Measurements from ENCODE around the gene DDX47.
"Not testable (repeated sequence)": the region's sequence is repeated elsewhere in the genome, so short reads cannot be mapped to it uniquely, and the experiment has no call there.

The DDX47 gene

GRCh38 chr12:12868477-12869235 lies 55.5 kb downstream of the DDX47 start:
- H3K4me3 ChIP-seq (ENCODE audit: low read length in 2 of 2): no peak overlapping the region
- no peak overlapping the region for H3K27ac ChIP-seq (ENCODE audit: low read depth in 2 of 2, low read length in 2 of 2)
- no peaks in the 10 kb centered on the region for H3K9me3 ChIP-seq (ENCODE audit: control insufficient read depth in 2 of 2, low read length in 2 of 2)
- H3K9ac ChIP-seq (ENCODE audit: low read depth in 1 of 2, low read length in 2 of 2): no peak overlapping the region
- H3K4me1 ChIP-seq (ENCODE audit: control insufficient read depth in 2 of 2, insufficient read depth in 2 of 2, low read length in 2 of 2): peaks cover 11 to 18% of the 10 kb centered on the region in 2 donors
- H3K36me3 ChIP-seq (ENCODE audit: control insufficient read depth in 2 of 2, insufficient read depth in 2 of 2, low read length in 2 of 2): no peaks in the 10 kb centered on the region
- H3K27me3 ChIP-seq (ENCODE audit: control insufficient read depth in 2 of 2, insufficient read depth in 2 of 2, low read length in 2 of 2): no peaks in the 10 kb centered on the region

- H3K36me3 ChIP-seq (ENCODE audit: control insufficient read depth in 2 of 2, insufficient read depth in 2 of 2, low read length in 2 of 2): no peaks in the 10 kb centered on the region
- peaks cover 11 to 22% of the 10 kb centered on the region in 2 donors for H3K4me1 ChIP-seq (ENCODE audit: control insufficient read depth in 2 of 2, insufficient read depth in 2 of 2, low read length in 2 of 2)
- H3K27me3 ChIP-seq (ENCODE audit: control insufficient read depth in 2 of 2, insufficient read depth in 2 of 2, low read length in 2 of 2): no peaks in the 10 kb centered on the region
- no peak overlapping the region for H3K27ac ChIP-seq (ENCODE audit: low read depth in 2 of 2, low read length in 2 of 2)
- H3K4me3 ChIP-seq (ENCODE audit: low read length in 2 of 2): no peak overlapping the region
- H3K9ac ChIP-seq (ENCODE audit: low read depth in 1 of 2, low read length in 2 of 2): no peak overlapping the region
- H3K9me3 ChIP-seq (ENCODE audit: control insufficient read depth in 2 of 2, low read length in 2 of 2): no peaks in the 10 kb centered on the region
Observed at GRCh38 chr12:12870465-12870864, 57.3 kb downstream of the DDX47 start.

GRCh38 chr12:12871587-12872138 lies 58.5 kb downstream of the DDX47 start:
- Histone ChIP-seq H3K4me3 (ENCODE audit: low read length in 2 of 2) (no peak overlapping the region), H3K9me3 (ENCODE audit: control insufficient read depth in 2 of 2, low read length in 2 of 2) (no peaks in the 10 kb centered on the region), H3K27ac (ENCODE audit: low read depth in 2 of 2, low read length in 2 of 2) (peak overlapping the region; percentile 81 to 86)

GRCh38 chr12:12872139-12872933 lies 59.2 kb downstream of the DDX47 start:
- no peak overlapping the region for H3K4me3 ChIP-seq (ENCODE audit: low read length in 2 of 2)
- H3K4me1 ChIP-seq (ENCODE audit: control insufficient read depth in 2 of 2, insufficient read depth in 2 of 2, low read length in 2 of 2): peaks cover 16 to 28% of the 10 kb centered on the region in 2 donors
- H3K36me3 ChIP-seq (ENCODE audit: control insufficient read depth in 2 of 2, insufficient read depth in 2 of 2, low read length in 2 of 2): no peaks in the 10 kb centered on the region
- H3K9ac ChIP-seq (ENCODE audit: low read depth in 1 of 2, low read length in 2 of 2): peak overlapping the region in 1 of 2 donors; percentile 23
- peak overlapping the region; percentile 81 to 86 for H3K27ac ChIP-seq (ENCODE audit: low read depth in 2 of 2, low read length in 2 of 2)
- no peaks in the 10 kb centered on the region for H3K27me3 ChIP-seq (ENCODE audit: control insufficient read depth in 2 of 2, insufficient read depth in 2 of 2, low read length in 2 of 2)
- H3K9me3 ChIP-seq (ENCODE audit: control insufficient read depth in 2 of 2, low read length in 2 of 2): no peaks in the 10 kb centered on the region

More at GRCh38 chr12:12871587-12872138, 58.5 kb downstream of the DDX47 start:
- H3K4me1 ChIP-seq (ENCODE audit: control insufficient read depth in 2 of 2, insufficient read depth in 2 of 2, low read length in 2 of 2): peaks cover 15 to 27% of the 10 kb centered on the region in 2 donors
- H3K27me3 ChIP-seq (ENCODE audit: control insufficient read depth in 2 of 2, insufficient read depth in 2 of 2, low read length in 2 of 2): no peaks in the 10 kb centered on the region
- no peaks in the 10 kb centered on the region for H3K36me3 ChIP-seq (ENCODE audit: control insufficient read depth in 2 of 2, insufficient read depth in 2 of 2, low read length in 2 of 2)
- H3K9ac ChIP-seq (ENCODE audit: low read depth in 1 of 2, low read length in 2 of 2): peak overlapping the region in 1 of 2 donors; percentile 23

- H3K4me1 ChIP-seq (ENCODE audit: control insufficient read depth in 2 of 2, insufficient read depth in 2 of 2, low read length in 2 of 2): peaks cover 21 to 33% of the 10 kb centered on the region in 2 donors
- no peak overlapping the region for H3K4me3 ChIP-seq (ENCODE audit: low read length in 2 of 2)
- H3K27me3 ChIP-seq (ENCODE audit: control insufficient read depth in 2 of 2, insufficient read depth in 2 of 2, low read length in 2 of 2): no peaks in the 10 kb centered on the region
- H3K9ac ChIP-seq (ENCODE audit: low read depth in 1 of 2, low read length in 2 of 2): peak overlapping the region; percentile 6 to 9
- H3K36me3 ChIP-seq (ENCODE audit: control insufficient read depth in 2 of 2, insufficient read depth in 2 of 2, low read length in 2 of 2): no peaks in the 10 kb centered on the region
- H3K9me3 ChIP-seq (ENCODE audit: control insufficient read depth in 2 of 2, low read length in 2 of 2): no peaks in the 10 kb centered on the region
- H3K27ac ChIP-seq (ENCODE audit: low read depth in 2 of 2, low read length in 2 of 2): peak overlapping the region; percentile 70 to 86
Observed at GRCh38 chr12:12872934-12873275, 59.8 kb downstream of the DDX47 start.

GRCh38 chr12:12874029-12874428 lies 60.9 kb downstream of the DDX47 start:
- Histone ChIP-seq H3K4me3 (ENCODE audit: low read length in 2 of 2) (no peak overlapping the region), H3K4me1 (ENCODE audit: control insufficient read depth in 2 of 2, insufficient read depth in 2 of 2, low read length in 2 of 2) (peaks cover 27 to 43% of the 10 kb centered on the region in 2 donors), H3K36me3 (ENCODE audit: control insufficient read depth in 2 of 2, insufficient read depth in 2 of 2, low read length in 2 of 2) (no peaks in the 10 kb centered on the region), H3K9ac (ENCODE audit: low read depth in 1 of 2, low read length in 2 of 2) (no peak overlapping the region), H3K27me3 (ENCODE audit: control insufficient read depth in 2 of 2, insufficient read depth in 2 of 2, low read length in 2 of 2) (no peaks in the 10 kb centered on the region), H3K9me3 (ENCODE audit: control insufficient read depth in 2 of 2, low read length in 2 of 2) (no peaks in the 10 kb centered on the region), H3K27ac (ENCODE audit: low read depth in 2 of 2, low read length in 2 of 2) (no peak overlapping the region)

- Histone ChIP-seq H3K9ac (ENCODE audit: low read depth in 1 of 2, low read length in 2 of 2) (peak overlapping the region in 1 of 2 donors; percentile 15), H3K27ac (ENCODE audit: low read depth in 2 of 2, low read length in 2 of 2) (peak overlapping the region; percentile 58 to 71), H3K4me1 (ENCODE audit: control insufficient read depth in 2 of 2, insufficient read depth in 2 of 2, low read length in 2 of 2) (peaks cover 27 to 50% of the 10 kb centered on the region in 2 donors)
- H3K4me3 ChIP-seq (ENCODE audit: low read length in 2 of 2); H3K27me3 ChIP-seq (ENCODE audit: control insufficient read depth in 2 of 2, insufficient read depth in 2 of 2, low read length in 2 of 2); H3K9me3 ChIP-seq (ENCODE audit: control insufficient read depth in 2 of 2, low read length in 2 of 2); H3K36me3 ChIP-seq (ENCODE audit: control insufficient read depth in 2 of 2, insufficient read depth in 2 of 2, low read length in 2 of 2): not testable (repeated sequence)
Observed at GRCh38 chr12:12875301-12875700, 62.2 kb downstream of the DDX47 start.

- Histone ChIP-seq H3K4me1 (ENCODE audit: control insufficient read depth in 2 of 2, insufficient read depth in 2 of 2, low read length in 2 of 2) (peaks cover 26 to 51% of the 10 kb centered on the region in 2 donors), H3K9ac (ENCODE audit: low read depth in 1 of 2, low read length in 2 of 2) (peak overlapping the region; percentile 59 to 61), H3K27me3 (ENCODE audit: control insufficient read depth in 2 of 2, insufficient read depth in 2 of 2, low read length in 2 of 2) (no peaks in the 10 kb centered on the region), H3K36me3 (ENCODE audit: control insufficient read depth in 2 of 2, insufficient read depth in 2 of 2, low read length in 2 of 2) (no peaks in the 10 kb centered on the region), H3K9me3 (ENCODE audit: control insufficient read depth in 2 of 2, low read length in 2 of 2) (no peaks in the 10 kb centered on the region), H3K27ac (ENCODE audit: low read depth in 2 of 2, low read length in 2 of 2) (peak overlapping the region; percentile 84 to 90), H3K4me3 (ENCODE audit: low read length in 2 of 2) (peak overlapping the region; percentile 25 to 64)
Observed at GRCh38 chr12:12877153-12877768, 64.1 kb downstream of the DDX47 start.

- no peaks in the 10 kb centered on the region for H3K27me3 ChIP-seq (ENCODE audit: control insufficient read depth in 2 of 2, insufficient read depth in 2 of 2, low read length in 2 of 2)
- no peaks in the 10 kb centered on the region for H3K36me3 ChIP-seq (ENCODE audit: control insufficient read depth in 2 of 2, insufficient read depth in 2 of 2, low read length in 2 of 2)
- peaks cover 26 to 53% of the 10 kb centered on the region in 2 donors for H3K4me1 ChIP-seq (ENCODE audit: control insufficient read depth in 2 of 2, insufficient read depth in 2 of 2, low read length in 2 of 2)
- peak overlapping the region; percentile 84 to 90 for H3K27ac ChIP-seq (ENCODE audit: low read depth in 2 of 2, low read length in 2 of 2)
- no peaks in the 10 kb centered on the region for H3K9me3 ChIP-seq (ENCODE audit: control insufficient read depth in 2 of 2, low read length in 2 of 2)
- peak overlapping the region in 1 of 2 donors; percentile 31 for H3K4me3 ChIP-seq (ENCODE audit: low read length in 2 of 2)
- H3K9ac ChIP-seq (ENCODE audit: low read depth in 1 of 2, low read length in 2 of 2): peak overlapping the region; percentile 41 to 59
Observed at GRCh38 chr12:12877781-12878455, 64.8 kb downstream of the DDX47 start.
